ENCODE data around the gene PTPRE. TPM values are rescaled to one million over a fixed set of nuclear protein-coding genes. Genes with fewer than 3 reads are reported as not detected.

PTPRE gene
- total RNA-seq, 1 donor from 2014 or later, result 2.6 TPM

DNA sequence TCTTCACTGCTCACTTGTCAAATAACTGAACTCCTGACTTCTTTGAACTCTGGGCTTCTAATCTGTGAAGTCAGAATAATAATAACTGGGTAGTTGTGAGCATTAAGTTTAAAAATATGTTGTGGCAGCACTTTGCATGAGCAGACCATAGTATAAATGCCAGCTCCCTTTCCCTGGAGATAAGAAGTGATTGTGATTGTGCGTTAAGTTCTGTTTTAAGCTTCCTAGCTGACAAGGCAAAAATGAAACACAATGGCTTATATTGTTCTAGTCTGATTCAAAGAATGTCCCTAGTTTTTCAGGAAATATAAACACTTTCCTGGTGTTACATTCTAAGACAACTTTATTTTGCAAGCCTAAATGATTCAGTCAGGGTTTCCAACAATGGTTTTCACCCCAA, 61.8 kb downstream of the PTPRE start:
- Mint-ChIP-seq H3K4me3 (no peak overlapping the region), H3K4me1 (no peaks in the 10 kb centered on the region), H3K36me3 (no peaks in the 10 kb centered on the region), H3K9me3 (no peaks in the 10 kb centered on the region), H3K27me3 (ENCODE audit: low read depth) (no peaks in the 10 kb centered on the region), H3K27ac (no peak overlapping the region)
- TF ChIP-seq, protein P1, sequence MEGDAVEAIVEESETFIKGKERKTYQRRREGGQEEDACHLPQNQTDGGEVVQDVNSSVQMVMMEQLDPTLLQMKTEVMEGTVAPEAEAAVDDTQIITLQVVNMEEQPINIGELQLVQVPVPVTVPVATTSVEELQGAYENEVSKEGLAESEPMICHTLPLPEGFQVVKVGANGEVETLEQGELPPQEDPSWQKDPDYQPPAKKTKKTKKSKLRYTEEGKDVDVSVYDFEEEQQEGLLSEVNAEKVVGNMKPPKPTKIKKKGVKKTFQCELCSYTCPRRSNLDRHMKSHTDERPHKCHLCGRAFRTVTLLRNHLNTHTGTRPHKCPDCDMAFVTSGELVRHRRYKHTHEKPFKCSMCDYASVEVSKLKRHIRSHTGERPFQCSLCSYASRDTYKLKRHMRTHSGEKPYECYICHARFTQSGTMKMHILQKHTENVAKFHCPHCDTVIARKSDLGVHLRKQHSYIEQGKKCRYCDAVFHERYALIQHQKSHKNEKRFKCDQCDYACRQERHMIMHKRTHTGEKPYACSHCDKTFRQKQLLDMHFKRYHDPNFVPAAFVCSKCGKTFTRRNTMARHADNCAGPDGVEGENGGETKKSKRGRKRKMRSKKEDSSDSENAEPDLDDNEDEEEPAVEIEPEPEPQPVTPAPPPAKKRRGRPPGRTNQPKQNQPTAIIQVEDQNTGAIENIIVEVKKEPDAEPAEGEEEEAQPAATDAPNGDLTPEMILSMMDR (IDR thresholded peaks at IDR 0.05; ENCODE audit: unreplicated experiment), result no peak
- no peak for DNase-seq (ENCODE audit: low spot score in 2 of 2, unreplicated experiment in 2 of 2)

DNA sequence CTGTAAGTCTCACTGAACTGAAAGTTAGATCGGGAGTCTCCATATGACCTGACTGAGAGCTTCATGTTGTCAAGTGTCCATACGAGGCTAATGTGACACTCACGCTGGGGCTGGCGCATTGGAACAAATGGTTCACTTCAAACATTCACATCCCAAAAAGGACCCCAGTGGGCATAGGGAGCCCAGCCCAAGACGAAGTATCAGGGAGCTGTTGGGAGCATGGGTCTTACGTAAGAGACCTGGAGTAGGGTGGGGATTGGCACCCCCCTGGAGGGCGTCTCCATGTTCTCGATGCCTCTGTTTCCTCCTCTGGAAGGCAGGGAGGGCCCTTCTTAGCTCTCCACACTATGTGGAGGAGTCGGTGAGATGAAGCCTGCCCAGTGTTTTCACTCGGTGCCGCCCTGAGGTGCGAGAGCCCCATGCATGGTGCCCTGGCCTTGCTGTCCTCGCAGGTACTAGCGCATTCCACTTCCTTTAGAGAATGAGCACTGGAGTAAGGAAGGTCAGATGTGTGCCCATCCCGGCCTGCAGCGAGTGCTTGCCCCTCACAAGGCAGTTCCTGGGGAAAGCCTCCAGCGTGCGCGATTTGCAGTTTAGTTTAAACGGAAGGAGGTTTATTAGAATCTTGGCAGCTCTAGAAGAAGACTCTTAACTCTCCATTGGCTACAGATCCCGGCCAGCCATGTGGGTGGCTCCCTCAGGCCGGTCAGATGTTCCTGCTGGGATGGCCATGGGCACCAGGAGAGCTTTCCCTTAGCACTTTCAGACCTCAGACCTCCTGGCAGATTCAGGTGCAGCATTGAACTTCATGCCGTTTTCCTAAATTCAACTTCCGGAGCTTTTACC, 64.4 kb downstream of the PTPRE start:
- Mint-ChIP-seq H3K36me3 (no peaks in the 10 kb centered on the region), H3K4me1 (no peaks in the 10 kb centered on the region), H3K9me3 (no peaks in the 10 kb centered on the region), H3K4me3 (no peak overlapping the region), H3K27me3 (ENCODE audit: low read depth) (no peaks in the 10 kb centered on the region), H3K27ac (no peak overlapping the region)
- DNase-seq (ENCODE audit: low spot score in 2 of 2, unreplicated experiment in 2 of 2), result no peak
- TF ChIP-seq, protein P1 (IDR thresholded peaks at IDR 0.05; ENCODE audit: unreplicated experiment), result no peak

DNA sequence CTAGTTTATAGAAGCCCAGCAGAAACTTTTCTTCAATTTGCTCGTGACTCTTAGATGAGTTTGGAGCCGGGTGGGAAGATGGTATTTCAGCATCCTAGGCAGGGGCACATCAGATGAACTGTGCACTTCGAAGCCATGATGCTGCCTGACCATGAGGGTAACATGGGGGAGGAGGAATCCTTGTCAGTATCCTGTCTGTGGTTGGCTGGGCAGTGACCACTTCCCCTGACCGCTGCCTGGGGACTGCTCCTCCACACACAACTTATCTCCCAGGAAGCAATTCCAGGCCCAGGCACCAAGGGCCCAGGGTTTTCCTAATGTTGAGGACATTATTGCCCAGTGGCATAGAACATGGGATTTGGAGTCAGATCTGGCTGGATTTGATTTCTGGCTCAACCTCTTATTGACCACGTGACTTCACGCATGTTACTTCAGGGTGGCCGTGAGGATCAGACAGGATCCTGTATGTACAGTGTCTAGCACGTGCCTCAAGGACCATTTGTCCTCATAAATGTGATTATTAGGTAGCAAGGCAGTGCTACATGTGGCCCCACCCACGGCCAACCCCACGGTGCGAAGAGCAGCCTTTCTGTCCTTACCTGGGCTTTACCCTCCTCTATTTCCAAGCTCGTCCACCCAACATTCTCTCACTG, 65.2 kb downstream of the PTPRE start:
- Mint-ChIP-seq H3K36me3 (no peaks in the 10 kb centered on the region), H3K9me3 (no peaks in the 10 kb centered on the region), H3K4me3 (no peak overlapping the region), H3K27ac (no peak overlapping the region), H3K4me1 (no peaks in the 10 kb centered on the region), H3K27me3 (ENCODE audit: low read depth) (peaks cover 5% of the 10 kb centered on the region)
- TF ChIP-seq, protein P1 (IDR thresholded peaks at IDR 0.05; ENCODE audit: unreplicated experiment), result no peak
- DNase-seq (ENCODE audit: low spot score in 2 of 2, unreplicated experiment in 2 of 2), result no peak

DNA sequence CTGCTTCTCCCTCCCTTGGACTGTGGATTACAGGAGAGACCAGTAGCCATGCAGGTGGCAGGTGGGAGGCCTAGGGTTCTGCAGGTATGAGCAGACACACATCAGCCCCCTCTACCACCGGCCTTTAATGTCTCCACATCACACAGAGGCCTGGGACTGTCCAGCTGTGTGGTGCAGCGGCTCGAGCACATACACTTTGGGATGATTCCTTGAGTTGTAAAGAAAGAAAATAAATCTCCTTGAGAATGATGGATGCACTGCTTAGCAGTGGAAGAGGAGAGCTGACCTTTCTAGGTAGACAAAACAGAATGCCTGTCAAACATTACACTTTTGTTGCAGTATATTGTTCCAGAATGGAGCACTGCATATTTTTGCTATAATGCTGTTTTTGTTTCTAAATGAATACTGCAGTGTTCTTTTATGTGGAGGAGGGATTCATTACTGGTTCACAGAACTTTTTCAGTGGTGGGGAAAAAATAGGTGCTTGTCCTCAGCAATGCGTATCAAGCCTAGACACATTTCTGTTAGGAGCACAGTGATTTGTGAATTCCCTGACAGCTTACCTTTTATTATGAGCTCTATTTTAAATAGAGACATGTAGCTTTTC, 66.0 kb downstream of the PTPRE start:
- Mint-ChIP-seq H3K27ac (no peak overlapping the region), H3K4me3 (no peak overlapping the region), H3K36me3 (no peaks in the 10 kb centered on the region), H3K9me3 (no peaks in the 10 kb centered on the region), H3K27me3 (ENCODE audit: low read depth) (peaks cover 9% of the 10 kb centered on the region), H3K4me1 (peaks cover 4% of the 10 kb centered on the region)
- TF ChIP-seq, protein P1 (IDR thresholded peaks at IDR 0.05; ENCODE audit: unreplicated experiment), result no peak
- no peak for DNase-seq (ENCODE audit: low spot score in 2 of 2, unreplicated experiment in 2 of 2)

DNA sequence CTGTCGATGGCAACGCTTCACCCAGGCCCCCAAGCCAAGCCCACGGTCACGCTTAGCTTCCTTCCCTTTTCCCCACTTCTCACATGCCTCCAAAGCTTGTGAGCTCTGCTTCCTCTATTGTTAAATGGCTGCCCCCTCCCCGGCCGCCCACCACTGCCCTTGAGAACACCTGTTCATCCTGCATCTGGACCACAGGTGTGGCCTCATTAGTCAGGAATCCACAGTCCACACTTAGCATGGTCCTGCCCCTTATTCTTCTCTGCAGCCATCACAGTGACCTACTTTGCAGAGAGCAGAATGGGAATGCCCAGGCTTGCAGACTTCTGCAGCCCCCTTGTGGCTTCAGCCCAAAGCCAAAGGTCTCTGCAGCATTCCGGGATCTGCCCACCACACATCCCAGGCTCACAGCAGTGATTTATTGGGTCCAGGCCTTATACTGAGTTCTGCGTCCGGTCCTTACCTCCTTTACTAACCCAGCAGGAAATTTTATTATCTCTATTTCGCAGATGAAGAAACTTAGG, 66.9 kb downstream of the PTPRE start:
- TF ChIP-seq, protein P1 (IDR thresholded peaks at IDR 0.05; ENCODE audit: unreplicated experiment), result no peak
- H3K4me1 Mint-ChIP-seq, result peaks cover 4% of the 10 kb centered on the region
- H3K4me3 Mint-ChIP-seq, result no peak overlapping the region
- no peak for DNase-seq (ENCODE audit: low spot score in 2 of 2, unreplicated experiment in 2 of 2)
- H3K9me3 Mint-ChIP-seq, result no peaks in the 10 kb centered on the region
- H3K27ac Mint-ChIP-seq, result no peak overlapping the region
- peaks cover 9% of the 10 kb centered on the region for H3K27me3 Mint-ChIP-seq (ENCODE audit: low read depth)
- H3K36me3 Mint-ChIP-seq, result no peaks in the 10 kb centered on the region

All from mesothelial cell of epicardium (in vitro differentiated cells).